Measurements from ENCODE around the gene FBXL22.
"Not testable (repeated sequence)": the region's sequence is repeated elsewhere in the genome, so short reads cannot be mapped to it uniquely, and the experiment has no call there.

Gene FBXL22

GRCh38 chr15:63617627-63618026 is 20.4 kb downstream of the FBXL22 start:
- DNase-seq = not testable (repeated sequence)

GRCh38 chr15:63620760-63621159 is 23.6 kb downstream of the FBXL22 start:
- not testable (repeated sequence) for DNase-seq

- no peak for DNase-seq
These were observed 26.2 kb downstream of the FBXL22 start for GRCh38 chr15:63623232-63623969.

- no peak for DNase-seq
These were observed 29.8 kb downstream of the FBXL22 start for GRCh38 chr15:63626955-63627354.

- no peak for DNase-seq
These were observed 31.1 kb downstream of the FBXL22 start for GRCh38 chr15:63628123-63628822.

- no peak for DNase-seq
These were observed 33.0 kb downstream of the FBXL22 start for GRCh38 chr15:63630036-63630751.

- DNase-seq = no peak
These were observed 36.1 kb downstream of the FBXL22 start for GRCh38 chr15:63633312-63633711.

GRCh38 chr15:63634154-63634553 is 37.0 kb downstream of the FBXL22 start:
- DNase-seq = no peak

- DNase-seq = no peak
These were observed 39.4 kb downstream of the FBXL22 start for GRCh38 chr15:63636518-63637061.

GRCh38 chr15:63638839-63639238 is 41.7 kb downstream of the FBXL22 start:
- no peak for DNase-seq

GRCh38 chr15:63640146-63640545 is 43.0 kb downstream of the FBXL22 start:
- no peak for DNase-seq

Data from DMS79 (cell line).